Measurements from ENCODE around the gene ABCB9. TPM values are rescaled to one million over a fixed set of nuclear protein-coding genes. Genes with fewer than 3 reads are reported as not detected.
"Not testable (repeated sequence)": the region's sequence is repeated elsewhere in the genome, so short reads cannot be mapped to it uniquely, and the experiment has no call there.

The ABCB9 gene
- 1 to 10 TPM; 4.7 to 6.7 TPM for total RNA-seq

GRCh38 chr12:122965851-122966742, at the start of gene ABCB9:
ABCB9 (minus strand) TSS chr12:122966463; CDS start chr12:122960235, 6,228 bp downstream.
- POLR2A ChIA-PET: interaction anchor here (0.6 kb wide), 2 partner anchors 399 to 782 kb away, joined by 3 to 4 read pairs; no protein-coding TSS in a partner anchor
- CTCF ChIA-PET: interaction anchor here (0.7 to 1.9 kb wide), 4 partner anchors 10 to 61 kb away, joined by 4 to 8 read pairs (median 4); no protein-coding TSS in a partner anchor
- H3K36me3 Mint-ChIP-seq (ENCODE audit: low read depth): no peaks in the 10 kb centered on the region
- H3K27me3 Mint-ChIP-seq: no peaks in the 10 kb centered on the region
- H3K4me3 Mint-ChIP-seq: peak within 1 kb of the TSS; percentile 64
- peak; percentile 95 for DNase-seq
- no peaks in the 10 kb centered on the region for H3K9me3 Mint-ChIP-seq
- H3K27ac Mint-ChIP-seq: peak within 1 kb of the TSS; percentile 36
- H3K4me1 Mint-ChIP-seq: peaks cover 14% of the 10 kb centered on the region

GRCh38 chr12:123014473-123014872, 48.2 kb upstream of the ABCB9 start:
- H3K27ac Mint-ChIP-seq; H3K27me3 Mint-ChIP-seq; H3K36me3 Mint-ChIP-seq (ENCODE audit: low read depth); CTCF ChIA-PET; H3K4me1 Mint-ChIP-seq; H3K9me3 Mint-ChIP-seq; H3K4me3 Mint-ChIP-seq; DNase-seq: not testable (repeated sequence)
- POLR2A ChIA-PET: interaction anchor here (0.5 kb wide), 1 partner anchor 12 kb away, joined by 3 read pairs; no protein-coding TSS in a partner anchor

GRCh38 chr12:123013185-123014095, 47.2 kb upstream of the ABCB9 start:
- POLR2A ChIA-PET: no interaction called here
- Mint-ChIP-seq H3K9me3 (no peaks in the 10 kb centered on the region), H3K27ac (no peak overlapping the region), H3K4me3 (no peak overlapping the region), H3K27me3 (no peaks in the 10 kb centered on the region), H3K36me3 (ENCODE audit: low read depth) (no peaks in the 10 kb centered on the region), H3K4me1 (no peaks in the 10 kb centered on the region)
- CTCF ChIA-PET: no interaction called here
- no peak for DNase-seq

DNA sequence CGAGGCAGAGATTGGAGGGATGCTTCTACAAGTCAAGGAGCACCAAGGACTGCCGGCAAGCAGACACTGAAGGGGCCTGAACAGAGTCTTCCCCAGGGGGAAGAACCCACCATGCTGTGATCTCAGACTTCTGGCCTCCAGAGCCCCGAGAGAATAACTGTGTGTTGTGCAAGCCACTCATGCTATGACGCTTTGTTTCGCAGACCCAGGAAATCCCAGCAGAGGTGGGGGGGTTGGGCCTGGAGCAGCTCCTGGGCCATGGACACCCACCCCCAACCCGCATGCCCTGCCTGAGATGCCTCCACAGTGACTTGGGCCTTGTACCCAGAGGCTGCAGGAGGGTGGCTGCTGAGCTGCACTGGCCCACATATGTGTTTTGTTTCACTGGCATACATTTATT, 45.4 kb upstream of the ABCB9 start:
- no peaks in the 10 kb centered on the region for H3K36me3 Mint-ChIP-seq (ENCODE audit: low read depth)
- H3K27ac Mint-ChIP-seq: no peak overlapping the region
- H3K27me3 Mint-ChIP-seq: no peaks in the 10 kb centered on the region
- ChIA-PET POLR2A (no interaction called here), CTCF (interaction anchor here (1.4 kb wide), 1 partner anchor 226 kb away, joined by 3 read pairs; no protein-coding TSS in a partner anchor)
- DNase-seq: no peak
- no peaks in the 10 kb centered on the region for H3K9me3 Mint-ChIP-seq
- H3K4me1 Mint-ChIP-seq: no peaks in the 10 kb centered on the region
- H3K4me3 Mint-ChIP-seq: no peak overlapping the region

DNA sequence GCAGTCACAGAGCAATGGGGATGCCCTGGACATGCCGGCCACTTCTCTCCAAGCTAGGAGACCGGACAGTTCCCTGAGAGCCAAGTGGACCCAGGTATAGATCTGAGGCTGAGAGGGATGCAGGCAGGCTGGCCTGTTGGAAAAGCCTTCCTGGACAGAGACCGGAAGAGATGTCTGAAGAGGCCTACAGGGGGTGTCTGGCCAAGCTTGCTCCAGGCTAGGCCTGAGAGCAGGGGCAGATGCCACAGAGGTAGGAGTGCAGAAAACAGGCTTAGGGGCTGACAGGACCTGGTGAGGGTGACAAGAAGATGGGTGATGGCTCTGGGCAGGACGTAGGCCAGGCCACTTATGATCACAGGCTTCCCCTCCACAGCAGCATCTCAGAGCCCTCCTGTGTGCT, 44.4 kb upstream of the ABCB9 start:
- ChIA-PET POLR2A (no interaction called here), CTCF (no interaction called here)
- Mint-ChIP-seq H3K4me1 (no peaks in the 10 kb centered on the region), H3K4me3 (no peak overlapping the region), H3K27me3 (no peaks in the 10 kb centered on the region), H3K36me3 (ENCODE audit: low read depth) (no peaks in the 10 kb centered on the region), H3K27ac (no peak overlapping the region), H3K9me3 (no peaks in the 10 kb centered on the region)
- no peak for DNase-seq

- H3K36me3 Mint-ChIP-seq (ENCODE audit: low read depth): no peaks in the 10 kb centered on the region
- H3K9me3 Mint-ChIP-seq: no peaks in the 10 kb centered on the region
- ChIA-PET CTCF (interaction anchor here (0.6 to 1.2 kb wide), 2 partner anchors 228 to 760 kb away, joined by 4 read pairs; no protein-coding TSS in a partner anchor), POLR2A (no interaction called here)
- no peaks in the 10 kb centered on the region for H3K27me3 Mint-ChIP-seq
- DNase-seq: no peak
- H3K4me3 Mint-ChIP-seq: no peak overlapping the region
- H3K4me1 Mint-ChIP-seq: no peaks in the 10 kb centered on the region
- no peak overlapping the region for H3K27ac Mint-ChIP-seq
Observed at GRCh38 chr12:123010110-123010509, 43.8 kb upstream of the ABCB9 start.

DNA sequence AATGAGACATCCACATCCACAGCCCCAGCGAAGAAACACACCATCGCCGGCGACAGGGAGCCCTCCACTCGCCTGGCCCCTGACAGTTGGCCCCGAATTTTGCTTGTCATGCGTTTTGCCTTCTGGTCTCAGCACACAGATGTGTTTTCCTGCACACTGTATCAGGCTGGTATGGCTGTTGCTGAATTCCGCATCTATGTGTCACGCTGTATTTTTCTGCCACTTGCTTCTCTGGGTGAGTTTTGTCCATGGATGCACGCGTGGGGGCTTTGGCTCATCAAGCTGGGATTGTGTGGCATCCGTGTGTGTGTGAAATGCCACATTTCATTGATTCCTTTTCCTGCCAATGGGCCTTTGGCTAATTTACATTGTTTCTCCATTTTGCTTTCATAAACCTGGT, 40.7 kb upstream of the ABCB9 start:
- POLR2A ChIA-PET: no interaction called here

GRCh38 chr12:123005081-123005626, 38.9 kb upstream of the ABCB9 start:
- CTCF ChIA-PET: interaction anchor here (0.5 to 1.2 kb wide), 3 partner anchors 12 to 23 kb away, joined by 3 to 4 read pairs (median 3); no protein-coding TSS in a partner anchor
- H3K27ac Mint-ChIP-seq: no peak overlapping the region

More for the DNA sequence above, 40.7 kb upstream of the ABCB9 start:
- H3K27ac Mint-ChIP-seq: no peak overlapping the region
- no peaks in the 10 kb centered on the region for H3K27me3 Mint-ChIP-seq
- H3K4me3 Mint-ChIP-seq: no peak overlapping the region
- DNase-seq: no peak
- no peaks in the 10 kb centered on the region for H3K4me1 Mint-ChIP-seq
- H3K36me3 Mint-ChIP-seq (ENCODE audit: low read depth): no peaks in the 10 kb centered on the region
- no peaks in the 10 kb centered on the region for H3K9me3 Mint-ChIP-seq
- CTCF ChIA-PET: interaction anchor here (0.7 to 1.4 kb wide), 3 partner anchors 14 to 146 kb away, joined by 3 to 5 read pairs (median 4); no protein-coding TSS in a partner anchor

GRCh38 chr12:123004287-123004686, 38.0 kb upstream of the ABCB9 start:
- CTCF ChIA-PET: interaction anchor here (1.0 kb wide), 1 partner anchor 32 kb away, joined by 3 read pairs; no protein-coding TSS in a partner anchor
- H3K4me1 Mint-ChIP-seq: no peaks in the 10 kb centered on the region

More at GRCh38 chr12:123005081-123005626, 38.9 kb upstream of the ABCB9 start:
- Mint-ChIP-seq H3K4me1 (no peaks in the 10 kb centered on the region), H3K36me3 (ENCODE audit: low read depth) (no peaks in the 10 kb centered on the region), H3K4me3 (no peak overlapping the region), H3K9me3 (no peaks in the 10 kb centered on the region), H3K27me3 (no peaks in the 10 kb centered on the region)
- POLR2A ChIA-PET: no interaction called here
- DNase-seq: no peak

GRCh38 chr12:123003257-123003656, 37.0 kb upstream of the ABCB9 start:
- ChIA-PET CTCF (interaction anchor here (1.0 kb wide), 1 partner anchor 33 kb away, joined by 3 read pairs; no protein-coding TSS in a partner anchor), POLR2A (no interaction called here)
- Mint-ChIP-seq H3K4me1 (no peaks in the 10 kb centered on the region), H3K4me3 (no peak overlapping the region), H3K27me3 (no peaks in the 10 kb centered on the region), H3K36me3 (ENCODE audit: low read depth) (no peaks in the 10 kb centered on the region), H3K27ac (no peak overlapping the region), H3K9me3 (no peaks in the 10 kb centered on the region)
- no peak for DNase-seq

More at GRCh38 chr12:123004287-123004686, 38.0 kb upstream of the ABCB9 start:
- DNase-seq: no peak
- POLR2A ChIA-PET: no interaction called here
- Mint-ChIP-seq H3K36me3 (ENCODE audit: low read depth) (no peaks in the 10 kb centered on the region), H3K27me3 (no peaks in the 10 kb centered on the region), H3K4me3 (no peak overlapping the region), H3K27ac (no peak overlapping the region), H3K9me3 (no peaks in the 10 kb centered on the region)

DNA sequence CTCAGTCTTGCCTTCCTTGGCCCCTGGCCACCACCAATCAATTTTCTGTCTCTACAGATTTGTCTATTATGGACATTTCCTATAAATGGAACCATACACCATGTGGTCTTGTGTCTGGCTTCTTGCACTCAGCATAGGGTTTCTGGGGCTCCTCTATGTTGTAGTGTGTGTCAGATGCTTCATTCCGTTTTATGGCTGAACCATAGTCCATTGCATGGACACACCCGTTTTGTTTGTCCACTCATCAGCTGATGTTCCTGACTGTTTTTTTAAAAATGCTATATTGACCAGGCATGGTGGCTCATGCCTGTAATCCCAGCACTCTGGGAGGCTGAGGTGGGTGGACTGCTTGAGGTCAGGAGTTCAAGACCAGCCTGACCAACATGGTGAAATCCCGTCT, 35.2 kb upstream of the ABCB9 start:
- no peak for DNase-seq
- ChIA-PET CTCF (interaction anchor here (0.6 to 2.1 kb wide), 3 partner anchors 10 to 315 kb away, joined by 3 to 4 read pairs (median 4); no protein-coding TSS in a partner anchor), POLR2A (no interaction called here)
- Mint-ChIP-seq H3K27me3 (no peaks in the 10 kb centered on the region), H3K4me3 (no peak overlapping the region), H3K36me3 (ENCODE audit: low read depth) (no peaks in the 10 kb centered on the region), H3K4me1 (no peaks in the 10 kb centered on the region), H3K27ac (no peak overlapping the region), H3K9me3 (no peaks in the 10 kb centered on the region)

DNA sequence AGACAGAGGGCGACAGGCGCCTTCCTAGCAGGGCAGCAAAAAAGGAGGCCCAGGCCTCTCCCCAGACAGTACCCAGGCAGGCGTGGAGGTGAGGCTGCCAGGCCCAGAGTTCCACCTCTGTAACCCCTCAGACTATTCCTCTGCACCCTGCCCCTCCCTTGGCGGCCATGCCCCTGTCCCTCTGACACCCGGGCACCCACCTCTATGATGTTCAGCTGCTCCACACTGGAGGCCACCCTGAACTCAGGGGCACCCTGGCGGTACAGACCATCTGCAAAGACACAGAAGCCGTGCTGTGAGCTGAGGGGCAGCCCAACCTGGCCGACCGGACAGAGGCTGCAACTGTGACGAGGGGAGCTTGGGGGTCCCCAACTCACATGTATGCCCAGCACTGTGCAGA, 34.3 kb upstream of the ABCB9 start:
- no peaks in the 10 kb centered on the region for H3K36me3 Mint-ChIP-seq (ENCODE audit: low read depth)
- H3K9me3 Mint-ChIP-seq: no peaks in the 10 kb centered on the region
- no peaks in the 10 kb centered on the region for H3K4me1 Mint-ChIP-seq
- POLR2A ChIA-PET: no interaction called here
- no peak overlapping the region for H3K27ac Mint-ChIP-seq
- no peak for DNase-seq
- CTCF ChIA-PET: interaction anchor here (1.0 kb wide), 1 partner anchor 14 kb away, joined by 3 read pairs; no protein-coding TSS in a partner anchor
- H3K27me3 Mint-ChIP-seq: no peaks in the 10 kb centered on the region
- no peak overlapping the region for H3K4me3 Mint-ChIP-seq
